HepG2 (cell line): ENCODE results near the gene USP9X. TPM values are rescaled to one million over a fixed set of nuclear protein-coding genes. Genes with fewer than 3 reads are reported as not detected.
A peak's percentile ranks its signal among the peaks of the same experiment; 100 is the strongest.

Experiments
- ARNTL ChIP-seq: sonication (generic); formaldehyde crosslinking; IDR thresholded peaks from 2 replicates; pipeline ENCODE4 v1.4.0; 2020; ENCODE audit warnings: mild to moderate bottlenecking, missing genetic modification reagents
- FOXA3 ChIP-seq: IDR thresholded peaks from 2 replicates; pipeline ENCODE4 v1.6.1; 2016; ENCODE audit warnings: missing genetic modification reagents, missing compliant biosample characterization
- JUND ChIP-seq: sonication (generic); formaldehyde crosslinking; IDR thresholded peaks from 2 replicates; pipeline ENCODE4 v1.8.0; 2022; ENCODE audit warnings: mild to moderate bottlenecking, missing genetic modification reagents
- KDM3A ChIP-seq: IDR thresholded peaks from 2 replicates; pipeline ENCODE4 v1.6.1; 2018; ENCODE audit warnings: low read depth, missing compliant biosample characterization
- MIER3 ChIP-seq: IDR thresholded peaks from 2 replicates; pipeline ENCODE4 v1.6.1; 2016; ENCODE audit warnings: missing compliant biosample characterization, borderline replicate concordance
- MXI1 ChIP-seq: IDR thresholded peaks from 3 replicates; pipeline ENCODE4 v1.6.1; 2012; ENCODE audit warnings: low read depth, low read length, inconsistent platforms, borderline replicate concordance
- MYC ChIP-seq: sonication (generic); formaldehyde crosslinking; IDR thresholded peaks from 2 replicates; pipeline ENCODE4 v1.9.0; 2021; ENCODE audit warnings: missing genetic modification reagents, borderline replicate concordance
- NFYC ChIP-seq: IDR thresholded peaks from 2 replicates; pipeline ENCODE4 v1.6.1; 2016; ENCODE audit warnings: missing genetic modification reagents, missing compliant biosample characterization
- NR2F2 ChIP-seq: IDR thresholded peaks from 2 replicates; pipeline ENCODE4 v1.6.1; 2012; ENCODE audit warnings: low read depth, inconsistent platforms, borderline replicate concordance
- TCF7 ChIP-seq: sonication (generic); IDR thresholded peaks from 2 replicates; pipeline ENCODE4 v1.6.1; 2016; ENCODE audit warnings: antibody characterized with exemption, low read depth
- ZBTB1 ChIP-seq: sonication (generic); formaldehyde crosslinking; IDR thresholded peaks from 2 replicates; pipeline ENCODE4 v1.4.0; 2020; ENCODE audit warnings: missing genetic modification reagents, borderline replicate concordance
- ZFP1 ChIP-seq: IDR thresholded peaks from 2 replicates; pipeline ENCODE4 v1.6.1; 2016
- ZFP82 ChIP-seq: sonication (generic); formaldehyde crosslinking; IDR thresholded peaks from 2 replicates; pipeline ENCODE4 v1.5.1; 2020; ENCODE audit warnings: mild to moderate bottlenecking, missing genetic modification reagents, borderline replicate concordance
- ZFYVE20 ChIP-seq: sonication (generic); formaldehyde crosslinking; IDR thresholded peaks from 2 replicates; pipeline ENCODE4 v1.8.0; 2023; ENCODE audit warnings: low read depth, mild to moderate bottlenecking, moderate library complexity, missing genetic modification reagents, borderline replicate concordance
- ZNF18 ChIP-seq: sonication (generic); formaldehyde crosslinking; IDR thresholded peaks from 2 replicates; pipeline ENCODE4 v1.8.0; 2022; ENCODE audit warnings: mild to moderate bottlenecking, missing genetic modification reagents; ENCODE audit not compliant: insufficient replicate concordance
- ZNF33A ChIP-seq: sonication (generic); formaldehyde crosslinking; IDR thresholded peaks from 2 replicates; pipeline ENCODE4 v1.5.1; 2020; ENCODE audit warnings: missing genetic modification reagents, mild to moderate bottlenecking, moderate library complexity, borderline replicate concordance
- ZNF512B ChIP-seq: sonication (generic); formaldehyde crosslinking; IDR thresholded peaks from 2 replicates; pipeline ENCODE4 v1.5.1; 2020; ENCODE audit warnings: missing genetic modification reagents, mild to moderate bottlenecking, borderline replicate concordance
- ZNF558 ChIP-seq: sonication (generic); formaldehyde crosslinking; IDR thresholded peaks from 2 replicates; pipeline ENCODE4 v1.9.0; 2022; ENCODE audit warnings: mild to moderate bottlenecking, missing genetic modification reagents, borderline replicate concordance
- ZNF577 ChIP-seq: sonication (generic); formaldehyde crosslinking; IDR thresholded peaks from 2 replicates; pipeline ENCODE4 v1.4.0; 2020; ENCODE audit warnings: mild to moderate bottlenecking, low read depth, missing genetic modification reagents, borderline replicate concordance
- ZNF614 ChIP-seq: IDR thresholded peaks from 2 replicates; pipeline ENCODE4 v1.6.1; 2018; ENCODE audit warnings: missing biosample characterization, missing genetic modification reagents, inconsistent platforms, borderline replicate concordance
- ZNF619 ChIP-seq: sonication (generic); formaldehyde crosslinking; IDR thresholded peaks from 2 replicates; pipeline ENCODE4 v1.4.0; 2020; ENCODE audit warnings: mild to moderate bottlenecking, missing genetic modification reagents
- ZNF674 ChIP-seq: sonication (generic); formaldehyde crosslinking; IDR thresholded peaks from 2 replicates; pipeline ENCODE4 v1.5.0; 2020; ENCODE audit warnings: low read depth, mild to moderate bottlenecking, missing genetic modification reagents
- ZNF7 ChIP-seq: IDR thresholded peaks from 2 replicates; pipeline ENCODE4 v1.6.1; 2016; ENCODE audit warnings: missing biosample characterization, missing genetic modification reagents
- polyA plus RNA-seq, 8 experiments: library from polyadenylated mRNA; depleted of rRNA in 3 of 8; stranded (reverse) in 7 of 8; unstranded in 1 of 8; fragments of >200 nt; fragmentation: Illumina TruSeq in 4 of 8; extraction: Trizol in 4 of 8; gene quantifications; 2 replicates each; pipeline versions ENCODE4 v1.2.1 to v1.2.3, GENCODE V29; 2011 to 2016; ENCODE audit warnings: low read depth in 4 of 8, missing spikeins in 1 of 8, mixed read lengths in 1 of 8; ENCODE audit not compliant: insufficient read depth in 1 of 8
- total RNA-seq, 5 experiments: library from RNA; depleted of rRNA; stranded (reverse); fragments of >200 nt; fragmentation: Illumina TruSeq; extraction: Trizol; gene quantifications; 2 replicates each; pipeline ENCODE4 v1.2.3, GENCODE V29; 2016; ENCODE audit warnings: low read depth in 1 of 5
- TF ChIP-seq, protein P1 (sequence below): sonication (generic); formaldehyde crosslinking; IDR thresholded peaks from 2 replicates; pipeline ENCODE4 v1.4.0; 2020; ENCODE audit warnings: missing genetic modification reagents

USP9X gene
- total and polyA plus RNA-seq, 2 of the 13 experiments (the other 11 are each of a cell fraction or from before 2014, with no cell fraction given) = 22.2 to 40.5 TPM

DNA sequence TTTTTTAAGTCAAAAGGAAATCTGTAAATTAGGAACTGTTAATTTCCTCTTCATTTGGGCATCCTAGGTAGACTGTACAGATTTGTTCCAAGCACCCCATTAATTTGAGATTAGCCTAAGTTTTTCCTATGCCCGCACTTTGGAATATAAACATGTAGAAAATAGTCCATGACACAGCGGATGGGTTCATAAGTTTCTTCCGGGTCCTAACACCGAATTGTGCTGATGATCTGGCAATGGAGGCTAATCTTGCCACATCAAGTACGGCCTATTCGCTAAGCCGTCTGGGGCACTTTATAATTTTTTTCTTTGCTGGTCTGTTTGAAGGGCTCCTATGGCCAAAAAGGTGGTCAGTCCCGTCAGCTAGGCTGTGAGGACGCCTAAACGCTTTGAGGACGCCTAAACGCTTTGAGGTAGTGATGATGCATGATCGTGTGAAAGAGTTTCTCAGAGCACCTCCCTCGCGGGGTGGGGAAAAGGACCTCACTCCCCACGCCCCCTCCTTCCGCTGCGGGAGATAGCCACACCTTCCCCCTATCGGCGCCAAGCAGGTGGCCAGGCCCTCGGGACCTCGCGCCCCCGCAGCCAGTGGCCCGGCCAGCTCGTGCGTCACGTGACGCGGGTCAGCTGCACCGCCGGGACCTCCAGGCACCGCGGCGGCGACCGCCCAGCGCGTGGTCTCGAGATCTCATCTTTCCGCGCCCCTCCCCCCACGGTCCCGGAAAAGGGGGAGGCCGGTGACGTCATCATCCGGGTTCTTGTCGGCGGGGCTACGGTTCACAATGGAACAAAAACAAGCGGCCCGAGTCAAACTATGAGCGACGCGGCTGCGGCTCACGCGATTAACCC lies 977 bp upstream of the USP9X start (continued):
- no peak for TF ChIP-seq ZNF512B
- TF ChIP-seq ZFP82 (CRISPR knock-in tag) = no peak
- TF ChIP-seq ZNF614 (CRISPR knock-in tag) = peak; percentile 86; the same call in 1 of the 2 replicates
- TF ChIP-seq ZFP1 (CRISPR knock-in tag) = 0 out of 2 replicates have a peak, but pooled peaks have one; percentile 21
- no peak for TF ChIP-seq ZNF7
- peak; percentile 59 for TF ChIP-seq FOXA3 (CRISPR knock-in tag)
- no peak for TF ChIP-seq ZFYVE20 (CRISPR knock-in tag)
- TF ChIP-seq ZNF18 (CRISPR knock-in tag) = no peak
- peak; percentile 86 for TF ChIP-seq JUND (CRISPR knock-in tag)
- peak; percentile 87; the same call in 1 of the 2 replicates for TF ChIP-seq MYC (CRISPR knock-in tag)
- TF ChIP-seq ZNF577 = no peak
- no peak for TF ChIP-seq MIER3 (CRISPR knock-in tag)
- TF ChIP-seq MXI1 = peak; percentile 74; the same call in 1 of the 3 replicates
- TF ChIP-seq ZBTB1 (CRISPR knock-in tag) = no peak
- peak; percentile 68 for TF ChIP-seq NFYC (CRISPR knock-in tag)
- no peak; the same call in 1 of the 2 replicates for TF ChIP-seq ZNF558 (CRISPR knock-in tag)
- TF ChIP-seq, protein P1, sequence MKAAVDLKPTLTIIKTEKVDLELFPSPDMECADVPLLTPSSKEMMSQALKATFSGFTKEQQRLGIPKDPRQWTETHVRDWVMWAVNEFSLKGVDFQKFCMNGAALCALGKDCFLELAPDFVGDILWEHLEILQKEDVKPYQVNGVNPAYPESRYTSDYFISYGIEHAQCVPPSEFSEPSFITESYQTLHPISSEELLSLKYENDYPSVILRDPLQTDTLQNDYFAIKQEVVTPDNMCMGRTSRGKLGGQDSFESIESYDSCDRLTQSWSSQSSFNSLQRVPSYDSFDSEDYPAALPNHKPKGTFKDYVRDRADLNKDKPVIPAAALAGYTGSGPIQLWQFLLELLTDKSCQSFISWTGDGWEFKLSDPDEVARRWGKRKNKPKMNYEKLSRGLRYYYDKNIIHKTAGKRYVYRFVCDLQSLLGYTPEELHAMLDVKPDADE = peak; percentile 64; the same call in 1 of the 2 replicates
- TF ChIP-seq KDM3A = no peak; the same call in 1 of the 2 replicates
- TF ChIP-seq ZNF674 (CRISPR knock-in tag) = no peak
- TF ChIP-seq ZNF33A (CRISPR knock-in tag) = no peak
- TF ChIP-seq TCF7 = no peak
- no peak for TF ChIP-seq NR2F2
- TF ChIP-seq ZNF619 (CRISPR knock-in tag) = peak; percentile 69; the same call in 1 of the 2 replicates
- TF ChIP-seq ARNTL (CRISPR knock-in tag) = peak; percentile 58
